HepG2 (cell line): ENCODE data around the gene OPRPN. TPM values are rescaled to one million over a fixed set of nuclear protein-coding genes. Genes with fewer than 3 reads are reported as not detected.

ENCODE experiments used
- ATAC-seq: fragments of 200-7000 bp; cut with Tn5 transposase; 3 replicates; pipeline ENCODE4 v1.9.1; 2020; ENCODE audit warnings: mild to moderate bottlenecking, moderate library complexity
- BruUV-seq: library from RNA; stranded (reverse); fragments of 400-500 nt; replicated peaks from 2 replicates; lab custom pipeline; 2021; lab: Mats Ljungman, UMichigan
- CTCF ChIA-PET: fragments of 300-600 bp; formaldehyde crosslinking; extraction: SDS; loops from one replicate; lab custom pipeline; 2021; ENCODE audit warnings: low total read pairs, inconsistent platforms, low intra/inter-chr PET ratio; lab: Yijun Ruan, JAX
- POLR2A ChIA-PET: fragments of 350-600 bp; sonication (Branson Sonifier 250); formaldehyde crosslinking; loops from one replicate; lab custom pipeline; 2020; ENCODE audit warnings: antibody characterized with exemption, inconsistent platforms; lab: Yijun Ruan, JAX
- DNase-seq: peaks from one replicate; pipeline ENCODE4 v3.0.0-alpha.2; 2015; ENCODE audit warnings: low spot score
- FAIRE-seq: peaks from 3 replicates; lab custom pipeline; 2011; peaks lifted over from hg19 to GRCh38; lab: Jason Lieb, UNC
- H2AFZ ChIP-seq: one replicate; pipeline ENCODE4 v1.6.1; 2011; ENCODE audit warnings: low read length, inconsistent platforms
- H3K27ac ChIP-seq: fragments of 300-600 bp; 3 replicates; pipeline ENCODE4 v1.8.0; 2011; ENCODE audit warnings: mixed run types, mild to moderate bottlenecking, mixed read lengths, low read length, inconsistent platforms; ENCODE audit not compliant: insufficient read depth; ENCODE audit errors: extremely low read length
- H3K27me3 ChIP-seq, 2 experiments: fragments of 200-600 bp in 1 of 2; 2 replicates in 1 of 2; 3 replicates in 1 of 2; pipeline versions ENCODE4 v1.6.0 to v1.8.0; 2011; ENCODE audit warnings: low read length in 2 of 2, mild to moderate bottlenecking in 2 of 2, moderate library complexity in 2 of 2, inconsistent platforms in 1 of 2; ENCODE audit not compliant: insufficient read depth in 2 of 2, control insufficient read depth in 1 of 2
- H3K36me3 ChIP-seq, 2 experiments: fragments of 200-600 bp in 1 of 2; replicated peaks in 1 of 2; 2 replicates in 1 of 2; 3 replicates in 1 of 2; pipeline versions ENCODE4 v1.5.1 to v1.8.0; 2011; ENCODE audit warnings: low read length in 2 of 2, inconsistent platforms in 1 of 2; ENCODE audit not compliant: insufficient read depth in 2 of 2, control insufficient read depth in 1 of 2
- H3K4me1 ChIP-seq: 2 replicates; pipeline ENCODE4 v1.5.1; 2012; ENCODE audit warnings: low read length, inconsistent platforms; ENCODE audit not compliant: insufficient read depth
- H3K4me2 ChIP-seq: 2 replicates; pipeline ENCODE4 v1.6.0; 2011; ENCODE audit warnings: low read depth, low read length, inconsistent platforms
- H3K4me3 ChIP-seq, 3 experiments: fragments of 200-600 bp in 1 of 3; sonication (generic), shearing (Covaris generic) in 1 of 3; replicated peaks in 1 of 3; 2 replicates each; pipeline ENCODE4 v1.5.1; 2011 to 2016; ENCODE audit warnings: low read length in 3 of 3, inconsistent platforms in 2 of 3, low read depth in 2 of 3, mild to moderate bottlenecking in 2 of 3, control low read depth in 1 of 3, mixed read lengths in 1 of 3; ENCODE audit not compliant: insufficient read depth in 1 of 3
- H3K79me2 ChIP-seq: one replicate; pipeline ENCODE4 v1.6.1; 2011; ENCODE audit warnings: low read length, inconsistent platforms; ENCODE audit not compliant: insufficient read depth
- H3K9ac ChIP-seq: 2 replicates; pipeline ENCODE4 v1.6.0; 2011; ENCODE audit warnings: mild to moderate bottlenecking, low read depth, low read length, inconsistent platforms; ENCODE audit not compliant: insufficient read depth
- H3K9me3 ChIP-seq: 2 replicates; pipeline ENCODE4 v1.5.1; 2012; ENCODE audit warnings: mild to moderate bottlenecking, low read length
- H4K20me1 ChIP-seq: 2 replicates; pipeline ENCODE4 v1.6.0; 2011; ENCODE audit warnings: inconsistent platforms, mild to moderate bottlenecking, low read length, moderate library complexity; ENCODE audit not compliant: insufficient read depth
- BCL6 ChIP-seq: IDR thresholded peaks from 2 replicates; pipeline ENCODE4 v1.6.1; 2016; ENCODE audit warnings: missing genetic modification reagents, missing compliant biosample characterization
- CBX1 ChIP-seq: IDR thresholded peaks from one replicate; pipeline ENCODE4 v1.6.1; 2016; ENCODE audit warnings: antibody characterized with exemption, low read depth
- KLF15 ChIP-seq: sonication (generic); formaldehyde crosslinking; IDR thresholded peaks from 2 replicates; pipeline ENCODE4 v1.8.1; 2023; ENCODE audit warnings: borderline replicate concordance, mild to moderate bottlenecking, inconsistent platforms, missing genetic modification reagents, mixed read lengths
- NCOA1 ChIP-seq: sonication (generic); formaldehyde crosslinking; IDR thresholded peaks from 2 replicates; pipeline ENCODE4 v1.9.0; 2021; ENCODE audit warnings: missing genetic modification reagents
- NONO ChIP-seq, 2 experiments: fragments of 450-650 bp in 1 of 2; sonication (generic) in 1 of 2; formaldehyde crosslinking in 1 of 2; IDR thresholded peaks in 1 of 2; conservative IDR thresholded peaks in 1 of 2; 2 replicates each; pipeline versions ENCODE4 v1.6.1 to v1.8.0; 2017 to 2022; ENCODE audit warnings: mild to moderate bottlenecking in 1 of 2, missing genetic modification reagents in 1 of 2, moderate library complexity in 1 of 2
- NPAS2 ChIP-seq: sonication (generic); formaldehyde crosslinking; IDR thresholded peaks from 2 replicates; pipeline ENCODE4 v1.8.0; 2022; ENCODE audit warnings: mild to moderate bottlenecking, missing genetic modification reagents, borderline replicate concordance
- SP4 ChIP-seq: sonication (generic); formaldehyde crosslinking; IDR thresholded peaks from 2 replicates; pipeline ENCODE4 v1.8.1; 2023; ENCODE audit warnings: mild to moderate bottlenecking, missing genetic modification reagents
- TARDBP ChIP-seq: sonication (generic); formaldehyde crosslinking; IDR thresholded peaks from 2 replicates; pipeline ENCODE4 v1.8.0; 2022; ENCODE audit warnings: mild to moderate bottlenecking, missing genetic modification reagents
- U2AF2 ChIP-seq: fragments of 200-400 bp; formaldehyde crosslinking; IDR thresholded peaks from 2 replicates; pipeline ENCODE4 v1.6.1; 2017; ENCODE audit warnings: low read depth, mild to moderate bottlenecking, low read length
- ZBTB42 ChIP-seq: sonication (generic); formaldehyde crosslinking; IDR thresholded peaks from 2 replicates; pipeline ENCODE4 v1.5.0; 2020; ENCODE audit warnings: mild to moderate bottlenecking, missing genetic modification reagents
- ZFP41 ChIP-seq: sonication (generic); formaldehyde crosslinking; IDR thresholded peaks from 2 replicates; pipeline ENCODE4 v1.4.0; 2020; ENCODE audit warnings: mild to moderate bottlenecking, missing genetic modification reagents, borderline replicate concordance
- ZNF430 ChIP-seq: sonication (generic); formaldehyde crosslinking; IDR thresholded peaks from 2 replicates; pipeline ENCODE4 v1.9.0; 2021; ENCODE audit warnings: mild to moderate bottlenecking, missing genetic modification reagents
- WGBS: methylation state at CpG from one replicate; pipeline ENCODE4 v1.1.6; 2017; ENCODE audit warnings: low lambda C conversion rate; 5-methylcytosine and 5-hydroxymethylcytosine counted together
- in situ Hi-C: cut with HindIII; loops from 2 replicates; pipeline ENCODE4 v1.10.0; 2017; ENCODE audit warnings: low pct_unique_long_range_greater_than_20kb; ENCODE audit not compliant: extremely low pct_ligation_motif_present
- intact Hi-C: fragments of 100-400 bp; cut with micrococcal nuclease; formaldehyde crosslinking; loops from one replicate; pipeline ENCODE4 v1.10.0; 2022; ENCODE audit not compliant: unreplicated experiment
- polyA plus RNA-seq, 8 experiments: library from polyadenylated mRNA; depleted of rRNA in 3 of 8; stranded (reverse) in 7 of 8; unstranded in 1 of 8; fragments of >200 nt; fragmentation: Illumina TruSeq in 4 of 8; extraction: Trizol in 4 of 8; gene quantifications; 2 replicates each; pipeline versions ENCODE4 v1.2.1 to v1.2.3, GENCODE V29; 2011 to 2016; ENCODE audit warnings: low read depth in 4 of 8, missing spikeins in 1 of 8, mixed read lengths in 1 of 8; ENCODE audit not compliant: insufficient read depth in 1 of 8
- total RNA-seq, 5 experiments: library from RNA; depleted of rRNA; stranded (reverse); fragments of >200 nt; fragmentation: Illumina TruSeq; extraction: Trizol; gene quantifications; 2 replicates each; pipeline ENCODE4 v1.2.3, GENCODE V29; 2016; ENCODE audit warnings: low read depth in 1 of 5
- TF ChIP-seq, protein P1 (sequence below): sonication (generic); formaldehyde crosslinking; IDR thresholded peaks from 2 replicates; pipeline ENCODE4 v1.4.0; 2020; ENCODE audit warnings: mild to moderate bottlenecking, missing genetic modification reagents
- TF ChIP-seq, protein P2 (sequence below): sonication (generic); formaldehyde crosslinking; IDR thresholded peaks from 2 replicates; pipeline ENCODE4 v1.4.0; 2020; ENCODE audit warnings: missing genetic modification reagents, low read depth, mild to moderate bottlenecking, borderline replicate concordance

OPRPN gene
- total and polyA plus RNA-seq, 2 of the 13 experiments (the other 11 are each of a cell fraction or from before 2014, with no cell fraction given) = not detected

DNA sequence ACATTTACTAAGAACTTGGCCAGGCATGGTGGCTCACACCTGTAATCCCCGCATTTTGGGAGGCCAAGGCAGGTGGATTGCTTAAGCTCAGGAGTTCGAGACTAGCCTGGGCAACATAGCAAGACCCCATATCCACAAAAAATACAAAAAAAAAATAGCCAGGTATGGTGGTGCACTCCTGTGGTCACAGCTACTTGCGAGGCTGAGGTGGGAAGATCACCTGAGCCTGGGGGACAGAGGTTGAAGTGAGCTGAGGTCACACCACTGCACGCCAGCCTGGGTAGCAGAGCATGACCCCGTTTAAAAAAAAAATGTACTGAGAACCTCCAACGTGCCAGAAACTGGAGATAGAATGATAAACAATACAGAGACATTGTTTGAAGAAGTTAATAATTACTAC, 8.0 kb downstream of the OPRPN start:
- H3K9ac ChIP-seq = no peak overlapping the region
- H4K20me1 ChIP-seq = no peaks in the 10 kb centered on the region
- no peaks in the 10 kb centered on the region for H3K36me3 ChIP-seq
- BruUV-seq = no TSS peak
- ATAC-seq = no peak
- H3K79me2 ChIP-seq = no peaks in the 10 kb centered on the region
- no peak overlapping the region for H2AFZ ChIP-seq
- no peak for FAIRE-seq
- DNase-seq = no peak
- POLR2A ChIA-PET = no interaction called here
- no peaks in the 10 kb centered on the region for H3K9me3 ChIP-seq
- TF ChIP-seq U2AF2 (no peak), NPAS2 (CRISPR knock-in tag) (no peak), KLF15 (CRISPR knock-in tag) (no peak), NCOA1 (no peak), BCL6 (CRISPR knock-in tag) (no peak), TARDBP (CRISPR knock-in tag) (no peak), NONO (IDR thresholded peaks at IDR 0.05) (no peak), NONO (CRISPR knock-in tag; conservative IDR thresholded peaks at IDR 0.05) (no peak), ZFP41 (no peak), ZBTB42 (CRISPR knock-in tag) (no peak), SP4 (CRISPR knock-in tag) (no peak), CBX1 (no peak), ZNF430 (no peak)
- TF ChIP-seq, protein P1, sequence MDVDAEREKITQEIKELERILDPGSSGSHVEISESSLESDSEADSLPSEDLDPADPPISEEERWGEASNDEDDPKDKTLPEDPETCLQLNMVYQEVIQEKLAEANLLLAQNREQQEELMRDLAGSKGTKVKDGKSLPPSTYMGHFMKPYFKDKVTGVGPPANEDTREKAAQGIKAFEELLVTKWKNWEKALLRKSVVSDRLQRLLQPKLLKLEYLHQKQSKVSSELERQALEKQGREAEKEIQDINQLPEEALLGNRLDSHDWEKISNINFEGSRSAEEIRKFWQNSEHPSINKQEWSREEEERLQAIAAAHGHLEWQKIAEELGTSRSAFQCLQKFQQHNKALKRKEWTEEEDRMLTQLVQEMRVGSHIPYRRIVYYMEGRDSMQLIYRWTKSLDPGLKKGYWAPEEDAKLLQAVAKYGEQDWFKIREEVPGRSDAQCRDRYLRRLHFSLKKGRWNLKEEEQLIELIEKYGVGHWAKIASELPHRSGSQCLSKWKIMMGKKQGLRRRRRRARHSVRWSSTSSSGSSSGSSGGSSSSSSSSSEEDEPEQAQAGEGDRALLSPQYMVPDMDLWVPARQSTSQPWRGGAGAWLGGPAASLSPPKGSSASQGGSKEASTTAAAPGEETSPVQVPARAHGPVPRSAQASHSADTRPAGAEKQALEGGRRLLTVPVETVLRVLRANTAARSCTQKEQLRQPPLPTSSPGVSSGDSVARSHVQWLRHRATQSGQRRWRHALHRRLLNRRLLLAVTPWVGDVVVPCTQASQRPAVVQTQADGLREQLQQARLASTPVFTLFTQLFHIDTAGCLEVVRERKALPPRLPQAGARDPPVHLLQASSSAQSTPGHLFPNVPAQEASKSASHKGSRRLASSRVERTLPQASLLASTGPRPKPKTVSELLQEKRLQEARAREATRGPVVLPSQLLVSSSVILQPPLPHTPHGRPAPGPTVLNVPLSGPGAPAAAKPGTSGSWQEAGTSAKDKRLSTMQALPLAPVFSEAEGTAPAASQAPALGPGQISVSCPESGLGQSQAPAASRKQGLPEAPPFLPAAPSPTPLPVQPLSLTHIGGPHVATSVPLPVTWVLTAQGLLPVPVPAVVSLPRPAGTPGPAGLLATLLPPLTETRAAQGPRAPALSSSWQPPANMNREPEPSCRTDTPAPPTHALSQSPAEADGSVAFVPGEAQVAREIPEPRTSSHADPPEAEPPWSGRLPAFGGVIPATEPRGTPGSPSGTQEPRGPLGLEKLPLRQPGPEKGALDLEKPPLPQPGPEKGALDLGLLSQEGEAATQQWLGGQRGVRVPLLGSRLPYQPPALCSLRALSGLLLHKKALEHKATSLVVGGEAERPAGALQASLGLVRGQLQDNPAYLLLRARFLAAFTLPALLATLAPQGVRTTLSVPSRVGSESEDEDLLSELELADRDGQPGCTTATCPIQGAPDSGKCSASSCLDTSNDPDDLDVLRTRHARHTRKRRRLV (CRISPR knock-in tag) = no peak
- TF ChIP-seq, protein P2, sequence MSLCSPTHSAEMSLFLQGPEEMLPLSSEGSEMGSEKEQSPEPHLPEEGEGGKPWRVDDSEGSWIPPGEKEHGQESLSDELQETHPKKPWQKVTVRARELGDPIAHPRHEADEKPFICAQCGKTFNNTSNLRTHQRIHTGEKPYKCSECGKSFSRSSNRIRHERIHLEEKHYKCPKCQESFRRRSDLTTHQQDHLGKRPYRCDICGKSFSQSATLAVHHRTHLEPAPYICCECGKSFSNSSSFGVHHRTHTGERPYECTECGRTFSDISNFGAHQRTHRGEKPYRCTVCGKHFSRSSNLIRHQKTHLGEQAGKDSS (CRISPR knock-in tag) = no peak
- TF ChIP-seq, all 625 proteins: peak for 0
- Histone ChIP-seq H3K4me2 (no peak overlapping the region), H3K4me3 (no peak overlapping the region), H3K27me3 (no peaks in the 10 kb centered on the region), H3K27ac (no peak overlapping the region), H3K4me1 (no peaks in the 10 kb centered on the region)
- in situ Hi-C loops (no loop called here), intact Hi-C loops (no loop called here)
- CTCF ChIA-PET = no interaction called here
- WGBS = 11% methylated on average over 6 of the region's 6 CpGs
